Measurements from ENCODE around the gene GRID1. TPM values are rescaled to one million over a fixed set of nuclear protein-coding genes. Genes with fewer than 3 reads are reported as not detected.
A peak's percentile ranks its signal among the peaks of the same experiment; 100 is the strongest.

The GRID1 gene
- total and polyA plus RNA-seq, 7 experiments from 2014 or later = not detected

DNA sequence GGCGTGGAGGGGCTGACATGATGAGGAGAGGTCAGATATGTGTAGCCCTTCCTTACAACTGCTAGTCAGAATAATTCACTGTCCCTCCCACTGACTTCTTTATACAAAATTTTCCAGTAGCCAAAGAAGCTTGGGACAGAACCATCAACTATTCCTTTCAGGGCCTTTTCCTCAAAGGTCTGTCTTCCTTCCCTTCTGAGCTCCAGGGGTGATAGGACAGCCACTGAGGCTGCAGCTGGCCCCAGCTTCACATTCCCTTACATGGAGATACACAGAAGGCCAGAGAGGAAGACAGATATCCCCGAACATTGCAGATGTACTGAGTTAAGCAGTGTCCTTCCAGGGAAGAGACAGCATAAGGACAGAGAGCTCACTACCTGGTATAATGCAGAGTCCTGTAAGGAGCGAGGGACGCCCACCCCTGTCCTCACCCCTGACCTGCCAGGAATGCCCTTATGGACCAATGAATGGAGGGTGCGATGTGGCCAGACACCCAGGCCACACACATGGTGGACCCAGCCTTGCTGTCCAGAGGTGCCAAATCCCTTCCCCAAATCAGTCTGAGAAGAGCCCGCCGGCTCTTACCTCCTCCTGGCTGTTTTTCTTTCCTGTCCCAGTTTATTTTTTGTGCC, 754.7 kb downstream of the GRID1 start:
- no peak overlapping the region for H3K4me3 ChIP-seq (ENCODE audit: low read length)
- Mint-ChIP-seq H3K27me3 (peaks cover 0 to 36% (median 0%) of the 10 kb centered on the region in 5 donors), H3K27ac (peak overlapping the region; percentile 54 to 94 (median 83)), H3K36me3 (peaks cover 0 to 4% (median 0%) of the 10 kb centered on the region in 5 donors), H3K4me1 (peaks cover 28 to 78% (median 71%) of the 10 kb centered on the region in 7 donors), H3K4me3 (peak overlapping the region; percentile 69 to 88 (median 78)), H3K9me3 (peaks cover 0 to 5% (median 0%) of the 10 kb centered on the region in 11 donors)
- DNase-seq (no peak), ATAC-seq (no peak)
- intact Hi-C loops (cut with micrococcal nuclease) = loop anchor here (1.0 to 5.0 kb wide), 9 partner anchors 17 to 1475 kb away; partner anchors contain the start of genes CCSER2 (in 1 of the 2), GHITM (in 1 of the 2) and WAPL (in 1 of the 2)
- no peak overlapping the region for H3K27ac ChIP-seq (ENCODE audit: low read depth, low read length)
- peaks cover 36 to 44% of the 10 kb centered on the region in 2 donors for H3K4me1 ChIP-seq (ENCODE audit: control insufficient read depth in 2 of 2, insufficient read depth in 2 of 2, low read length in 2 of 2)
- ChIA-PET CTCF (interaction anchor here (1.0 kb wide), 1 partner anchor 65 kb away, joined by 3 read pairs; no protein-coding TSS in a partner anchor), POLR2A (interaction anchor here (0.7 to 1.2 kb wide), 3 partner anchors 9 to 19 kb away, joined by 3 to 4 read pairs (median 3); no protein-coding TSS in a partner anchor)
- no peaks in the 10 kb centered on the region for H3K36me3 ChIP-seq (ENCODE audit: control insufficient read depth in 2 of 3, insufficient read depth in 3 of 3, low read length in 3 of 3)
- no peaks in the 10 kb centered on the region for H3K27me3 ChIP-seq (ENCODE audit: control insufficient read depth in 2 of 2, insufficient read depth in 2 of 2, low read length in 2 of 2)
- no peaks in the 10 kb centered on the region for H3K9me3 ChIP-seq (ENCODE audit: control insufficient read depth in 2 of 3, low read length in 3 of 3)

DNA sequence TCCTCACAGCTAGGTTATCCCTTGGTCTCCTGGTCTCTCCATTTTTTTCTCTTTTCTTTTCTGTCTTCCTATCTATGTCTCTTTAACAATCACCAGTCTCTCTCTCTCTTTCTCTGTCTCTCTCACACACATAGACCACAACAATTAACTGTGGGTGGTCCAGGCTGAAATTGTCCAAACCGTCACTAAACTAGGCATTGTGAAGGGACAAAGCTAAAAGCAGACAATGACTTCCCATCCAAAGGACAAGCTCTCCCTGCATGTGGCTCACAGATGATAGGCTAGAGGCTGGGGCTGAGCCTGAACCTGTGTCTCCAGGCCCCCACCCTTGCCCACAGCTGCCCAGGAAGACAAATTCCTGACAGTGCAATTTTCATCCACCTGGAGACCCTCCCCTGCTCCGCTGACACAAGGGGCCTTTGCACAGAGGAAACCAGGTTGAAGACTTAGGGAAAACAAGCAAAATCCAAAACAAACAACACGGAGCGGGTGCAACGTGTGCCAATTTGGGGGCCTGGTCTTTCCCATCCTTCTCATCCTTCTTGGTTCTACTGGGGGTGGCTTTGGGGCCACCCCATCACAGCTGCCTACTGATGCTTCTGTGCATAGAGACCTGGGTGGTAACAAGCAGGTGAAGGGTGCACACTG, 755.4 kb downstream of the GRID1 start:
- H3K9me3 ChIP-seq (ENCODE audit: control insufficient read depth in 2 of 3, low read length in 3 of 3) = no peaks in the 10 kb centered on the region
- Mint-ChIP-seq H3K4me3 (peak overlapping the region in 5 of 10 donors; percentile 14 to 84 (median 46)), H3K9me3 (peaks cover 0 to 5% (median 0%) of the 10 kb centered on the region in 11 donors), H3K27ac (peak overlapping the region in 8 of 9 donors; percentile 54 to 94 (median 82)), H3K27me3 (peaks cover 0 to 38% (median 0%) of the 10 kb centered on the region in 5 donors), H3K4me1 (peaks cover 28 to 73% (median 64%) of the 10 kb centered on the region in 7 donors), H3K36me3 (peaks cover 0 to 4% (median 0%) of the 10 kb centered on the region in 5 donors)
- ChIA-PET CTCF (no interaction called here), POLR2A (interaction anchor here (1.3 kb wide), 1 partner anchor 17 kb away, joined by 4 read pairs; no protein-coding TSS in a partner anchor)
- ATAC-seq (no peak), DNase-seq (no peak)
- intact Hi-C loops (cut with micrococcal nuclease) = loop anchor here (5.0 kb wide), 6 partner anchors 64 to 1474 kb away; partner anchors contain the start of genes CCSER2 (in 1 of the 2), GHITM (in 1 of the 2) and WAPL (in 1 of the 2)
- H3K36me3 ChIP-seq (ENCODE audit: control insufficient read depth in 2 of 3, insufficient read depth in 3 of 3, low read length in 3 of 3) = no peaks in the 10 kb centered on the region
- no peak overlapping the region for H3K4me3 ChIP-seq (ENCODE audit: low read length)
- no peak overlapping the region for H3K27ac ChIP-seq (ENCODE audit: low read depth, low read length)
- H3K27me3 ChIP-seq (ENCODE audit: control insufficient read depth in 2 of 2, insufficient read depth in 2 of 2, low read length in 2 of 2) = no peaks in the 10 kb centered on the region
- H3K4me1 ChIP-seq (ENCODE audit: control insufficient read depth in 2 of 2, insufficient read depth in 2 of 2, low read length in 2 of 2) = peaks cover 36 to 44% of the 10 kb centered on the region in 2 donors

DNA sequence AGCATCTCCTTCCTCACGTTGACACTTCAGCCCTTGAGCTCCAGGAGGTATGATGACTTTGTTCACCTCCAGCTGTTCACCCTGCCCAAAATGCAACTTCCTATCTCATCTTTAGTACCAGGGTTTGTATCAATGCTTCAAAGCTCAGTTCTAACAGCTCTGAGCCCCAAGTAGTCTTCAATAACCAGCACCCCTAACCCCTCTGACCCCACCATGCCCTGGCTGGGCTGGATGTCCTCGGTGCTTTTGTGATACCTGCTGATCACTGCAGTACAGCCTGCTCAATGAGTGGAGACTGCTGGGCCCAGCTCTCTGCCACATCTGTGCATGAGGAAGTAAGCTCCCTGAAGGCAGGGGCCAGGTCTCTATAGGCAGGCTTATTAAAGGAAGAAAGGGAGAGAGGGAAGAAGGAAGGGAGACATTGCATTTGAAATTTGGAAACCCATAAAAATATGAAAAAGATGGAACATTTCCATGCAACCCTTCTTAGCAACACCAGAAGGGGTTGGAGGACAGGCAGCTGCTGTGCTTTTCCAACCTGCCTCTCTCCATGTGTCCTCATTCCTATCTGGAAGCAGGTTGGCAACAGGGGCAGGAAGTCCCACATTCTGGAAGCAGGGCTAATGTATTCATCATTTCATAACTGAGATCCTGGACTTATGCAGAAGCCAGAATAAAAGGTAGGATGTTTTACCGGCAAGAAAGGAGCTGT, 756.1 kb downstream of the GRID1 start:
- H3K27ac Mint-ChIP-seq = peak overlapping the region in 8 of 9 donors; percentile 32 to 89 (median 76)
- peaks cover 36 to 44% of the 10 kb centered on the region in 2 donors for H3K4me1 ChIP-seq (ENCODE audit: control insufficient read depth in 2 of 2, insufficient read depth in 2 of 2, low read length in 2 of 2)
- no peaks in the 10 kb centered on the region for H3K36me3 ChIP-seq (ENCODE audit: control insufficient read depth in 2 of 3, insufficient read depth in 3 of 3, low read length in 3 of 3)
- peaks cover 0 to 5% (median 0%) of the 10 kb centered on the region in 11 donors for H3K9me3 Mint-ChIP-seq
- H3K36me3 Mint-ChIP-seq = peaks cover 0 to 4% (median 0%) of the 10 kb centered on the region in 5 donors
- intact Hi-C loops (cut with micrococcal nuclease) = loop anchor here (5.0 kb wide), 6 partner anchors 63 to 1473 kb away; partner anchors contain the start of genes CCSER2 (in 1 of the 2), GHITM (in 1 of the 2) and WAPL (in 1 of the 2)
- peaks cover 28 to 70% (median 63%) of the 10 kb centered on the region in 7 donors for H3K4me1 Mint-ChIP-seq
- POLR2A ChIA-PET = interaction anchor here (0.5 to 1.3 kb wide), 2 partner anchors 17 to 850 kb away, joined by 4 read pairs; no protein-coding TSS in a partner anchor
- ATAC-seq (no peak), DNase-seq (no peak)
- H3K27me3 ChIP-seq (ENCODE audit: control insufficient read depth in 2 of 2, insufficient read depth in 2 of 2, low read length in 2 of 2) = no peaks in the 10 kb centered on the region
- H3K9me3 ChIP-seq (ENCODE audit: control insufficient read depth in 2 of 3, low read length in 3 of 3) = no peaks in the 10 kb centered on the region
- peaks cover 0 to 39% (median 0%) of the 10 kb centered on the region in 5 donors for H3K27me3 Mint-ChIP-seq
- H3K4me3 Mint-ChIP-seq = peak overlapping the region in 3 of 10 donors; percentile 0 to 84 (median 20)
- CTCF ChIA-PET = interaction anchor here (0.8 kb wide), 1 partner anchor 1246 kb away, joined by 3 read pairs; no protein-coding TSS in a partner anchor
- no peak overlapping the region for H3K4me3 ChIP-seq (ENCODE audit: low read length)
- no peak overlapping the region for H3K27ac ChIP-seq (ENCODE audit: low read depth, low read length)

DNA sequence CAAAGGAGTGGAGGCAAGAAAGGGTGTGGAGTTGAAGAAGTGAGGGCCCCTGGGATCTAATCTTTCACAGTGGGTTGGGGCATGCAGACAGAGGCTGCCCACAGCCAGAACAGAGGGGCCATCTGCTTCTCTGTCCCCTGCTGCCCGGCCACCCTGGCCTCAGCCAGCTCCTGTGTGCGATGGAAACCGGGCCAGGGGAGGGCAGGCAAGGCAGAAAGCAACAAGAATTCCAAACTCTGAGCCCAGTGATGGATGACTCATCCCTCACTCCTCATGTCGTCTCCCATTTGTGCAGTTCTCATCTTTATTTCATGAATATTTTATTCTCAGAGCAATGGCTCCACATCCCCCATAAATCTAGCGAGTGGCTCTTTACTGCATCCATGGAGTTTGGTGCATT, 757.1 kb downstream of the GRID1 start:
- CTCF ChIA-PET = no interaction called here
- H3K4me1 Mint-ChIP-seq = peaks cover 28 to 60% (median 53%) of the 10 kb centered on the region in 7 donors

DNA sequence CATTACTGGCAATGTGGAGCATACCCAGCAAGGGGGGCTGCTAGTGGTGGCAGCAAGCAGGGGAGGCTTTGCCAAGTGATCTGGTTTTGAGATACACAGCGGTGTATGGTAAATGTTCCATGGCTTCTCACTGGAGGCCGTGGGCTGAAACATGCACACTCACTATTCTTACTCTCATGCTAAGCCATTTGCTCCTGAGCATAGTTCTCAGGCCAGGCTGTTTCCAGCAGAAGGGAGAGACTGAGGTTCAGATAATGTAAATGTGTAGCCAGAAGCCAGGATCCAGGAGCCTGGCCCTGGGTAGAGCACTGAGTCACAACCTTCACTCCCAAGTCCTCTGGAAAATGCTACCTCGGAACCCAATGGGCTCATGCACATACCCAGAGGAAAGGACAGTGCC, 757.9 kb downstream of the GRID1 start:
- H3K4me1 ChIP-seq (ENCODE audit: control insufficient read depth in 2 of 2, insufficient read depth in 2 of 2, low read length in 2 of 2) = peaks cover 24 to 26% of the 10 kb centered on the region in 2 donors
- peaks cover 27 to 51% (median 45%) of the 10 kb centered on the region in 7 donors for H3K4me1 Mint-ChIP-seq
- H3K9me3 Mint-ChIP-seq = peaks cover 0 to 5% (median 0%) of the 10 kb centered on the region in 11 donors
- no peaks in the 10 kb centered on the region for H3K9me3 ChIP-seq (ENCODE audit: control insufficient read depth in 2 of 3, low read length in 3 of 3)
- H3K27me3 Mint-ChIP-seq = peaks cover 0 to 36% (median 0%) of the 10 kb centered on the region in 5 donors
- DNase-seq (no peak), ATAC-seq (no peak)
- no peaks in the 10 kb centered on the region for H3K36me3 ChIP-seq (ENCODE audit: control insufficient read depth in 2 of 3, insufficient read depth in 3 of 3, low read length in 3 of 3)
- H3K36me3 Mint-ChIP-seq = peaks cover 0 to 4% (median 0%) of the 10 kb centered on the region in 5 donors
- H3K4me3 Mint-ChIP-seq = no peak overlapping the region
- no peak overlapping the region for H3K27ac ChIP-seq (ENCODE audit: low read depth, low read length)
- H3K4me3 ChIP-seq (ENCODE audit: low read length) = no peak overlapping the region
- H3K27ac Mint-ChIP-seq = peak overlapping the region in 3 of 9 donors; percentile 29 to 63 (median 39)
- POLR2A ChIA-PET = no interaction called here
- H3K27me3 ChIP-seq (ENCODE audit: control insufficient read depth in 2 of 2, insufficient read depth in 2 of 2, low read length in 2 of 2) = no peaks in the 10 kb centered on the region
- intact Hi-C loops (cut with micrococcal nuclease) = no loop called here
- CTCF ChIA-PET = no interaction called here

More for the DNA sequence above, 757.1 kb downstream of the GRID1 start:
- Mint-ChIP-seq H3K27ac (peak overlapping the region in 7 of 9 donors; percentile 28 to 83 (median 47)), H3K4me3 (no peak overlapping the region), H3K36me3 (peaks cover 0 to 4% (median 0%) of the 10 kb centered on the region in 5 donors), H3K27me3 (peaks cover 0 to 39% (median 0%) of the 10 kb centered on the region in 5 donors), H3K9me3 (peaks cover 0 to 5% (median 0%) of the 10 kb centered on the region in 11 donors)
- Histone ChIP-seq H3K27ac (ENCODE audit: low read depth, low read length) (no peak overlapping the region), H3K4me3 (ENCODE audit: low read length) (no peak overlapping the region), H3K9me3 (ENCODE audit: control insufficient read depth in 2 of 3, low read length in 3 of 3) (no peaks in the 10 kb centered on the region), H3K27me3 (ENCODE audit: control insufficient read depth in 2 of 2, insufficient read depth in 2 of 2, low read length in 2 of 2) (no peaks in the 10 kb centered on the region), H3K36me3 (ENCODE audit: control insufficient read depth in 2 of 3, insufficient read depth in 3 of 3, low read length in 3 of 3) (no peaks in the 10 kb centered on the region), H3K4me1 (ENCODE audit: control insufficient read depth in 2 of 2, insufficient read depth in 2 of 2, low read length in 2 of 2) (peaks cover 31 to 34% of the 10 kb centered on the region in 2 donors)
- POLR2A ChIA-PET = no interaction called here
- intact Hi-C loops (cut with micrococcal nuclease) = no loop called here
- DNase-seq = no peak
- no peak for ATAC-seq
